ENCODE data around the gene NOS3. TPM values are rescaled to one million over a fixed set of nuclear protein-coding genes. Genes with fewer than 3 reads are reported as not detected.

Gene NOS3
- polyA plus RNA-seq, 1 of the 3 experiments (the other 2 are of a cell fraction): 0.41 TPM

GRCh38 chr7:150951181-150951520 is 39.7 kb upstream of the NOS3 start (continued):
- TF ChIP-seq CHD2 (IDR thresholded peaks at IDR 0.05; ENCODE audit: low read length, partially characterized antibody) (no peak), USF2 (IDR thresholded peaks at IDR 0.05; ENCODE audit: borderline replicate concordance, low read depth, low read length) (no peak), YY1 (IDR thresholded peaks at IDR 0.05; ENCODE audit: low read depth) (no peak), SIN3A (IDR thresholded peaks at IDR 0.05; ENCODE audit: borderline replicate concordance, low read depth, low read length) (no peak)

DNA sequence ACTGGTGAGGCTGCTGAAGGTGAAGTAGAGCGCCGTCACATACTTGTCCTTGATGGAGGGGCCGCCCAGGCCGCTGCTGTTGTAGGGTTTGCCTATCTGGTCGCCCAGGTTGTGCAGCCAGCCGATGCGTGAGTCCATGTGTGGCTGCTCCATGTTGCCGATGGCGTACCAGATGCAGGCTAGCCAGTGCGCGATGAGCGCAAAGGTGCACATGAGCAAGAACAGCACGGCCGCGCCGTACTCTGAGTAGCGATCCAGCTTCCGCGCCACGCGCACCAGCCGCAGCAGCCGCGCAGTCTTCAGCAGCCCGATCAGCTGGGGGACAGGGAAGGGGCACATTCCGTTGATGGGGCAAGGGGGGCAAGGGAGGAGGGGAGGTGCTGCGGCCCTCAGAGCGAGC is 39.3 kb upstream of the NOS3 start:
- Histone ChIP-seq H4K20me1 (ENCODE audit: insufficient read depth) (no peaks in the 10 kb centered on the region), H3K36me3 (replicated peaks in 1 of 2; ENCODE audit: control insufficient read depth in 1 of 2, insufficient read depth in 2 of 2, low read length in 1 of 2) (no peaks in the 10 kb centered on the region), H3K4me3 (ENCODE audit: low read depth in 2 of 2, low read length in 1 of 2) (no peak overlapping the region), H3F3A (replicated peaks; ENCODE audit: insufficient read depth) (no peaks in the 10 kb centered on the region), H3K4me2 (no peak overlapping the region), H3K79me2 (ENCODE audit: insufficient read depth) (no peaks in the 10 kb centered on the region), H3K9ac (no peak overlapping the region), H3K27me3 (ENCODE audit: insufficient read depth) (peaks cover 15% of the 10 kb centered on the region; the same call in 1 of the 2 replicates), H2AFZ (ENCODE audit: low read depth) (no peak overlapping the region), H3K27ac (ENCODE audit: low read depth in 2 of 2, low read length in 1 of 2) (peak overlapping the region in 1 of 2 experiments; percentile 12; a peak in 1 of 4 replicates), H3K9me2 (no peaks in the 10 kb centered on the region), H3K9me3 (no peaks in the 10 kb centered on the region), H3K4me1 (ENCODE audit: control insufficient read depth in 1 of 2, insufficient read depth in 2 of 2, low read depth in 1 of 2, low read length in 1 of 2) (peaks cover 0 to 90% of the 10 kb centered on the region in 2 experiments; a peak in 2 of 4 replicates)
- 90% methylated on average over 27 of the region's 28 CpGs for WGBS (ENCODE audit: low lambda C conversion rate)
- ChIA-PET CTCF (interaction anchor here (0.9 to 27.1 kb wide), 3 partner anchors 31 to 67 kb away, joined by 4 to 761 read pairs (median 5); no protein-coding TSS in a partner anchor), POLR2A (no interaction called here)
- DNase-seq: no peak
- TF ChIP-seq EZH2phosphoT487 (IDR thresholded peaks at IDR 0.05; ENCODE audit: borderline replicate concordance, low read depth) (no peak), TCF12 (IDR thresholded peaks at IDR 0.05) (no peak), MXI1 (IDR thresholded peaks at IDR 0.05; ENCODE audit: low read depth, low read length) (no peak), TEAD4 (IDR thresholded peaks at IDR 0.05; ENCODE audit: borderline replicate concordance, insufficient read depth) (no peak), POLR2AphosphoS5 (IDR thresholded peaks at IDR 0.05; ENCODE audit: low read depth, low read length) (no peak), TAF1 (IDR thresholded peaks at IDR 0.05; ENCODE audit: borderline replicate concordance, low read depth, low read length) (no peak), GATA2 (CRISPR knock-in tag; IDR thresholded peaks at IDR 0.05) (no peak), RCOR1 (IDR thresholded peaks at IDR 0.05; ENCODE audit: low read length) (no peak), CHD2 (IDR thresholded peaks at IDR 0.05; ENCODE audit: low read length, partially characterized antibody) (no peak), EP300 (IDR thresholded peaks at IDR 0.05; ENCODE audit: borderline replicate concordance in 1 of 2, low read depth in 1 of 2, low read length in 1 of 2) (no peak)
- TF ChIP-seq, protein P1, sequence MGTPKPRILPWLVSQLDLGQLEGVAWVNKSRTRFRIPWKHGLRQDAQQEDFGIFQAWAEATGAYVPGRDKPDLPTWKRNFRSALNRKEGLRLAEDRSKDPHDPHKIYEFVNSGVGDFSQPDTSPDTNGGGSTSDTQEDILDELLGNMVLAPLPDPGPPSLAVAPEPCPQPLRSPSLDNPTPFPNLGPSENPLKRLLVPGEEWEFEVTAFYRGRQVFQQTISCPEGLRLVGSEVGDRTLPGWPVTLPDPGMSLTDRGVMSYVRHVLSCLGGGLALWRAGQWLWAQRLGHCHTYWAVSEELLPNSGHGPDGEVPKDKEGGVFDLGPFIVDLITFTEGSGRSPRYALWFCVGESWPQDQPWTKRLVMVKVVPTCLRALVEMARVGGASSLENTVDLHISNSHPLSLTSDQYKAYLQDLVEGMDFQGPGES (IDR thresholded peaks at IDR 0.05; ENCODE audit: low read depth, low read length): no peak
- TF ChIP-seq, protein P2, sequence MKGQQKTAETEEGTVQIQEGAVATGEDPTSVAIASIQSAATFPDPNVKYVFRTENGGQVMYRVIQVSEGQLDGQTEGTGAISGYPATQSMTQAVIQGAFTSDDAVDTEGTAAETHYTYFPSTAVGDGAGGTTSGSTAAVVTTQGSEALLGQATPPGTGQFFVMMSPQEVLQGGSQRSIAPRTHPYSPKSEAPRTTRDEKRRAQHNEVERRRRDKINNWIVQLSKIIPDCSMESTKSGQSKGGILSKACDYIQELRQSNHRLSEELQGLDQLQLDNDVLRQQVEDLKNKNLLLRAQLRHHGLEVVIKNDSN (IDR thresholded peaks at IDR 0.05; ENCODE audit: borderline replicate concordance, low read depth): no peak
